ENCODE data around the gene SNRNP25.
"Not testable (repeated sequence)": the region's sequence is repeated elsewhere in the genome, so short reads cannot be mapped to it uniquely, and the experiment has no call there.

The SNRNP25 gene

GRCh38 chr16:36336-36984 lies 17.2 kb upstream of the SNRNP25 start:
- Mint-ChIP-seq H3K27ac (no peak overlapping the region), H3K36me3 (peaks cover 37% of the 10 kb centered on the region), H3K4me3 (no peak overlapping the region), H3K9me3 (no peaks in the 10 kb centered on the region), H3K4me1 (peaks cover 24% of the 10 kb centered on the region)
- DNase-seq (ENCODE audit: low spot score in 2 of 2) (peak in 1 of 2 donors; percentile 46), ATAC-seq (no peak)

GRCh38 chr16:37511-37910 lies 16.1 kb upstream of the SNRNP25 start:
- H3K9me3 Mint-ChIP-seq: no peaks in the 10 kb centered on the region
- no peak for ATAC-seq
- H3K4me3 Mint-ChIP-seq: no peak overlapping the region
- H3K36me3 Mint-ChIP-seq: peaks cover 48% of the 10 kb centered on the region
- H3K4me1 Mint-ChIP-seq: peaks cover 35% of the 10 kb centered on the region
- DNase-seq (ENCODE audit: low spot score in 2 of 2): peak in 1 of 2 donors; percentile 20
- peak overlapping the region; percentile 81 for H3K27ac Mint-ChIP-seq

GRCh38 chr16:38206-38605 lies 15.4 kb upstream of the SNRNP25 start:
- DNase-seq (ENCODE audit: low spot score in 2 of 2); H3K9me3 Mint-ChIP-seq; ATAC-seq; H3K4me3 Mint-ChIP-seq: not testable (repeated sequence)
- Mint-ChIP-seq H3K4me1 (peaks cover 42% of the 10 kb centered on the region), H3K36me3 (peaks cover 55% of the 10 kb centered on the region), H3K27ac (peak overlapping the region; percentile 81)

- Mint-ChIP-seq H3K4me1 (peaks cover 47% of the 10 kb centered on the region), H3K27ac (peak overlapping the region; percentile 81), H3K36me3 (peaks cover 65% of the 10 kb centered on the region), H3K9me3 (no peaks in the 10 kb centered on the region), H3K4me3 (no peak overlapping the region)
- peak; percentile 93 for ATAC-seq
- DNase-seq (ENCODE audit: low spot score in 2 of 2): peak in 1 of 2 donors; percentile 50
Observed at GRCh38 chr16:38941-39892, 14.4 kb upstream of the SNRNP25 start.

GRCh38 chr16:41439-42068 lies 12.1 kb upstream of the SNRNP25 start:
- no peak for DNase-seq (ENCODE audit: low spot score in 2 of 2)
- ATAC-seq: no peak
- H3K4me3 Mint-ChIP-seq: no peak overlapping the region
- no peaks in the 10 kb centered on the region for H3K9me3 Mint-ChIP-seq
- peaks cover 78% of the 10 kb centered on the region for H3K36me3 Mint-ChIP-seq
- peaks cover 40% of the 10 kb centered on the region for H3K4me1 Mint-ChIP-seq
- H3K27ac Mint-ChIP-seq: peak overlapping the region; percentile 36

- H3K4me1 Mint-ChIP-seq: peaks cover 40% of the 10 kb centered on the region
- no peak for DNase-seq (ENCODE audit: low spot score in 2 of 2)
Observed at GRCh38 chr16:42069-42457, 11.6 kb upstream of the SNRNP25 start.

GRCh38 chr16:42691-43090 lies 10.9 kb upstream of the SNRNP25 start:
- peaks cover 40% of the 10 kb centered on the region for H3K4me1 Mint-ChIP-seq
- H3K27ac Mint-ChIP-seq: peak overlapping the region; percentile 36
- no peaks in the 10 kb centered on the region for H3K9me3 Mint-ChIP-seq
- ATAC-seq (no peak), DNase-seq (ENCODE audit: low spot score in 2 of 2) (no peak)
- H3K36me3 Mint-ChIP-seq: peaks cover 86% of the 10 kb centered on the region
- no peak overlapping the region for H3K4me3 Mint-ChIP-seq

More at GRCh38 chr16:42069-42457, 11.6 kb upstream of the SNRNP25 start:
- Mint-ChIP-seq H3K4me3 (no peak overlapping the region), H3K9me3 (no peaks in the 10 kb centered on the region), H3K27ac (peak overlapping the region; percentile 36), H3K36me3 (peaks cover 83% of the 10 kb centered on the region)
- ATAC-seq: no peak

GRCh38 chr16:43294-43693 lies 10.3 kb upstream of the SNRNP25 start:
- DNase-seq (ENCODE audit: low spot score in 2 of 2): no peak
- peaks cover 88% of the 10 kb centered on the region for H3K36me3 Mint-ChIP-seq
- no peak overlapping the region for H3K4me3 Mint-ChIP-seq
- H3K9me3 Mint-ChIP-seq: no peaks in the 10 kb centered on the region
- peak overlapping the region; percentile 36 for H3K27ac Mint-ChIP-seq
- peaks cover 40% of the 10 kb centered on the region for H3K4me1 Mint-ChIP-seq
- ATAC-seq: no peak

- Mint-ChIP-seq H3K4me3 (no peak overlapping the region), H3K9me3 (no peaks in the 10 kb centered on the region), H3K27ac (no peak overlapping the region), H3K36me3 (peaks cover 96% of the 10 kb centered on the region), H3K4me1 (peaks cover 28% of the 10 kb centered on the region)
- no peak for ATAC-seq
- no peak for DNase-seq (ENCODE audit: low spot score in 2 of 2)
Observed at GRCh38 chr16:44655-45054, 9.0 kb upstream of the SNRNP25 start.

GRCh38 chr16:45454-45853 lies 8.2 kb upstream of the SNRNP25 start:
- H3K4me3 Mint-ChIP-seq: no peak overlapping the region
- no peaks in the 10 kb centered on the region for H3K9me3 Mint-ChIP-seq
- DNase-seq (ENCODE audit: low spot score in 2 of 2): no peak
- no peak for ATAC-seq
- H3K27ac Mint-ChIP-seq: no peak overlapping the region
- peaks cover 32% of the 10 kb centered on the region for H3K4me1 Mint-ChIP-seq
- peaks cover 96% of the 10 kb centered on the region for H3K36me3 Mint-ChIP-seq

- H3K4me3 Mint-ChIP-seq; H3K9me3 Mint-ChIP-seq; H3K27ac Mint-ChIP-seq; ATAC-seq; DNase-seq (ENCODE audit: low spot score in 2 of 2): not testable (repeated sequence)
- H3K36me3 Mint-ChIP-seq: peaks cover 100% of the 10 kb centered on the region
- H3K4me1 Mint-ChIP-seq: peaks cover 39% of the 10 kb centered on the region
Observed at GRCh38 chr16:46510-46909, 7.1 kb upstream of the SNRNP25 start.

GRCh38 chr16:47234-47633 lies 6.4 kb upstream of the SNRNP25 start:
- Mint-ChIP-seq H3K4me1 (peaks cover 38% of the 10 kb centered on the region), H3K36me3 (peaks cover 98% of the 10 kb centered on the region), H3K9me3 (no peaks in the 10 kb centered on the region), H3K27ac (no peak overlapping the region), H3K4me3 (no peak overlapping the region)
- no peak for ATAC-seq
- DNase-seq (ENCODE audit: low spot score in 2 of 2): no peak

- no peaks in the 10 kb centered on the region for H3K9me3 Mint-ChIP-seq
- no peak overlapping the region for H3K27ac Mint-ChIP-seq
- peak overlapping the region; percentile 99 for H3K4me3 Mint-ChIP-seq
- H3K4me1 Mint-ChIP-seq: peaks cover 38% of the 10 kb centered on the region
- ATAC-seq: no peak
- no peak for DNase-seq (ENCODE audit: low spot score in 2 of 2)
- H3K36me3 Mint-ChIP-seq: peaks cover 85% of the 10 kb centered on the region
Observed at GRCh38 chr16:50769-51591, 2.6 kb upstream of the SNRNP25 start.

GRCh38 chr16:54237-54581 lies 581 bp downstream of the SNRNP25 start:
- no peak for DNase-seq (ENCODE audit: low spot score in 2 of 2)

More at GRCh38 chr16:54237-54581, 581 bp downstream of the SNRNP25 start:
- peak overlapping the region; percentile 90 for H3K27ac Mint-ChIP-seq
- H3K36me3 Mint-ChIP-seq: peaks cover 67% of the 10 kb centered on the region
- H3K4me1 Mint-ChIP-seq: peaks cover 38% of the 10 kb centered on the region
- peak overlapping the region; percentile 99 for H3K4me3 Mint-ChIP-seq
- no peak for ATAC-seq
- H3K9me3 Mint-ChIP-seq: no peaks in the 10 kb centered on the region
